ENCODE results near the gene FLT3LG.
A peak's percentile ranks its signal among the peaks of the same experiment; 100 is the strongest.

- TF ChIP-seq POLR2A (IDR thresholded peaks at IDR 0.05): no peak
- TF ChIP-seq POLR2AphosphoS5 (IDR thresholded peaks at IDR 0.05; ENCODE audit: insufficient read depth in 1 of 2, low read depth in 1 of 2): peak in 1 of 2 donors; percentile 72
- TF ChIP-seq CTCF (IDR thresholded peaks at IDR 0.05): no peak
These were observed 5.8 kb upstream of the FLT3LG start for GRCh38 chr19:49468199-49468598.

Data from vagina (tissue), 2 donors.